GM10266 (cell line): ENCODE data around the gene ZNF511.

Experiments
- DNase-seq: peaks from one replicate; pipeline ENCODE4 v3.0.0; 2012; ENCODE audit errors: extremely low spot score
- TF ChIP-seq, protein P1 (sequence below): IDR thresholded peaks from 2 replicates; pipeline ENCODE4 v1.5.1; 2012; ENCODE audit warnings: mild to moderate bottlenecking, low read depth; ENCODE audit not compliant: control insufficient read depth, insufficient read depth; ENCODE audit errors: missing control alignments

Gene ZNF511

DNA sequence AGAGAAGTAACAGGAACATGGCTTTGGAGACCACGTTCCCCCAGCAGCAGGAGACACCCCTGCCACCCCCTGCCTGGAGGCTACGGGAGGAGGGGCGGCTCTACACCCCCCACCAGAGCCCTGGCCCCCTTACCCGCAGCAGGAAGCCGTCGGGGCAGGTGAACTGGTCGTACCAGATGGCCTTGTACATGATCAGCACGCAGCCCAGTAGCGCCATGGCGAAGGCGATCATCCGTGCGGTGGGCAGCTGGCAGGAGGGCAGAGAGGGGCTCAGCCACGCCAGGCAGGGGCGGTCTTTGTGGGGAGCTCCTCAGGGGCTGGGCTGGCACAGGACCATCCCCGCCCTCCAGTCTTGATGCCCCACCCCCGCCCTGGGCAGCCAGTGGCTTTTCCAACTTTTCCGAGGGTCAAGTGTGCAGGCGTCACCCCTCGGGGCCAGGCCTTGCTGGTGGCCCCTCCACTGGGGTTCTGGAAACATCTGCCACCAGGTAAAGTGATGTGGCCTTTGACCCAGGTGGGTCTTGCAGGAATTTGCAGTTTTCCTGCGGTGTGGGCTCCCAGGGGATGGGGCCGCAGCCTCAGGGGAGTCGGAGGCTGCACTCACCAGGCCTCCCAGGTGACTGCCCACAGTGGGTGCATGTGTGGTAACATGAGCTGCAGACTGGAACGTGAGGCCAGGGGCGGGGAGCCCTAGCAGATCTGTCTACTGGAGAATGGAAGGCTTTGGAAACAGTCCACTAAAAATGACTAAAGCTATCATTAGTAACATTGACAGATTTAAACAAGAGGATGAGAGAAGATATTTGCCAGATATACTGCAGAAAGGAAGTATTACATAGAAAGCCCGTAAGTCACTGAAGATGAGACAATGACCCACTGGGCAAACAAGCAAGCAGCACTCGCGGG, 18.3 kb downstream of the ZNF511 start:
- no peak for DNase-seq
- TF ChIP-seq, protein P1, sequence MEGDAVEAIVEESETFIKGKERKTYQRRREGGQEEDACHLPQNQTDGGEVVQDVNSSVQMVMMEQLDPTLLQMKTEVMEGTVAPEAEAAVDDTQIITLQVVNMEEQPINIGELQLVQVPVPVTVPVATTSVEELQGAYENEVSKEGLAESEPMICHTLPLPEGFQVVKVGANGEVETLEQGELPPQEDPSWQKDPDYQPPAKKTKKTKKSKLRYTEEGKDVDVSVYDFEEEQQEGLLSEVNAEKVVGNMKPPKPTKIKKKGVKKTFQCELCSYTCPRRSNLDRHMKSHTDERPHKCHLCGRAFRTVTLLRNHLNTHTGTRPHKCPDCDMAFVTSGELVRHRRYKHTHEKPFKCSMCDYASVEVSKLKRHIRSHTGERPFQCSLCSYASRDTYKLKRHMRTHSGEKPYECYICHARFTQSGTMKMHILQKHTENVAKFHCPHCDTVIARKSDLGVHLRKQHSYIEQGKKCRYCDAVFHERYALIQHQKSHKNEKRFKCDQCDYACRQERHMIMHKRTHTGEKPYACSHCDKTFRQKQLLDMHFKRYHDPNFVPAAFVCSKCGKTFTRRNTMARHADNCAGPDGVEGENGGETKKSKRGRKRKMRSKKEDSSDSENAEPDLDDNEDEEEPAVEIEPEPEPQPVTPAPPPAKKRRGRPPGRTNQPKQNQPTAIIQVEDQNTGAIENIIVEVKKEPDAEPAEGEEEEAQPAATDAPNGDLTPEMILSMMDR, result no peak

DNA sequence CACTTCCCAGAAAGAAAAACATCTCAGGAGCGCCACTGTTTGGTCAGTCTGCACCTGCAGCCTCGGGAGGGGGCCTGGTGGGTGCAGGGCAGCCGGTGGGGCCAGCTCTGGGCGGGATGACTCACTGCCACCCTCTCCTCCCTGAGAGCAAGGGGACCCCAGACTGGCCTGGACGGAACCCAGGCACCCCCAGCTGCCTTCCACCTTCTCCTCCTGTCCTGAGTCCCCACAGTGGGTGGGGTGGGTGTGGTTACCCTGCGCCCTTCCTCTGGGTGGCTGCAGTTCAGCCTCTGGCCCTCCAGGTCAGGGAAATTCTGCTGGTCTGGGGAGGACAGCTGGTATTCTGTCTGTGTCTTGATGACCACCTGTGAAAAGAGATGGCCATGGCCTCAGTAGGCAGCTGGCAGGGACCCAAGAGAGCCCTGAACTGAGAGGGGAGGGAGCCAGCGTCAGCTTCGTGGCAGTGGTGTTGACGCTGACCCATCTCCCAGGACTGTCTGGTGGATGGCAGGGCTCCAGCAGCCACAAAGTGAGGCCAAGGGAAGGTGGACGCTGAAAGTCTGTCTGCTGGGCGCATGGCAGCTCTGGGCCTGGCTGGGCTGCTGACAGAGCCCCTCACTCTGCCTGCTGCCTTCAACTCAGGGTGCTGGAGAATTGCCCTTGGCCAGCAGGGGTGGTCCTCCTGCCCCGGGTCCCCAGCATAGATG, 19.1 kb downstream of the ZNF511 start:
- no peak for DNase-seq
- TF ChIP-seq, protein P1, result no peak

DNA sequence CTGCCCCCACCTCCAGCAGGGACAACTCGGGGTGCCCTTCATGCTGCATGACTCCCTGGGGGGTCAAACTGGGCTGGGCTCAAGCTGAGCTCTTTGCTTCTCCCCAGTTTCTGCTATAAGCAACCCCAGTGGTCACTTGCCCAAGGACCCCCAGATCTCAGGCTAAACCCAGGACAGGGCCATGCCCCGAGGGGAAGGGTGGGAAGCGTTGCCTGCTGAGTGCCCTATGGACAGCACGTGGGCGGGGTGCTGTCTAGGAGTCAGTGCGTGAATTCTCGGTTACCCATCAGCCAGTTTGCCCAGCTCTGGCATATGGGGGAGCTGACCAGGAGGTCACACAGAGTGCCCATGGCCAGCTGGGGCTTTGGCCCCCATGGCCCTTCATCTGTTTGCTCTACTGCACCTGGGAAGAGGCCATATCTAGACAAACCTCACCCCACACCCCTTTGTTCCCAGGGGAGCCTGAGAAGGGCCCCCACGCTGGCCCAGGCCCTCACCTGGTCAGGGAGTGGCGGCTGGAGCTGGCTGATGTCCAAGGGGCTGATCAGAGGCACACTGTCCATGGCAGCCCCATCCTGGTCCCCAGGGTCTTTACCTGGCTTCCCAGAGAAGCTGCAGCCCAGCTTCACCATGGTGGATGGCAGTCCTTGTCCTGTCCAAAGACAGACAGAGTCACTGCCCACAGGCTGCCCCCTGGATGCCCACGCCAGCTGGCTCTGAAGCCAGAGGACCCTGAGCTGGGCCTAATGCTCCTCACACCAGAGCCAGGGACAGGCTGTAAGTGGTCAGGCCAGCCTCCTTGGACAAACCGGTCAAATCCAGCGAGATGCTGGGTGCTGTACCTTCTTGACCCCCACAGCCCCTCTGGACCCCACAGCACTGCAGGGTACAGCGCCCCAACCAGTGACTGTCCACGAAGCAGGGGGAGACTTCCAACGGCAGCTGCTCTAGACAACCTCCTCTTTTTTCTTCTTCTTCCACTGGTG, 19.9 kb downstream of the ZNF511 start:
- TF ChIP-seq, protein P1, result no peak
- DNase-seq, result no peak

DNA sequence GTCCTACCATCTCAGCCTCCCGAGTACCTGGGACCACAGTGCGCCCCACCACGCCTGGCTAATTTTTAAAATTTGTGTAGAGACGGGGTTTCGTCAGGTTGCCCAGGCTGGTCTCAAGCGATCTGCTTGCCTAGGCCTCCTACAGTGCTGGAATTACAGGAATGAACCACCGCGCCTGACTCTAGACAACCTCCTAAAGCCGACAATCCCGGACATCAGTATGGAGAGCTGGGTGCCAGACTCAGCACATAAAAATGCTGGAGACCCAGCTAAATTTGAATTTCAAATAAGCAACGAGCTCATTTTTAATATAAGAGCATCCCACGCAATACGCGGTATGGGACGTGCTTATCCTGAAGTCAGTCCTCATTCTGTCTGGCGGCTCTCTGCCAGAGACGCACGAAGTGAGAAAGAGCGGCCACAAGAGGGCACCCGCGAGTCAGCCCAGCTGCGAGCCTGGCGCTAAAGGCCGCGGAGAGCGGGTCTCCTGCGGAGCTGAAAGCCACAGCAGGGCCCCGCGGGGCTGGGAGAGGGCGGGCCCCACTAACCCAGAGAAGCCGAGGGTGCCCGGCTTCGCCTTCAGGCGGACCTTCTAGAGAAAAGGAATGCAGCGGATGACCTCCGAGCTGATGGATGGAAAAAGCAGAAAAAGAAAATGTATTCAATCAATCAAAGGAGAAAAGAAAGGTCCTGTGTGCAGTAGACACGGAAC, 20.9 kb downstream of the ZNF511 start:
- TF ChIP-seq, protein P1, result peak; percentile 95
- peak; percentile 91 for DNase-seq

DNA sequence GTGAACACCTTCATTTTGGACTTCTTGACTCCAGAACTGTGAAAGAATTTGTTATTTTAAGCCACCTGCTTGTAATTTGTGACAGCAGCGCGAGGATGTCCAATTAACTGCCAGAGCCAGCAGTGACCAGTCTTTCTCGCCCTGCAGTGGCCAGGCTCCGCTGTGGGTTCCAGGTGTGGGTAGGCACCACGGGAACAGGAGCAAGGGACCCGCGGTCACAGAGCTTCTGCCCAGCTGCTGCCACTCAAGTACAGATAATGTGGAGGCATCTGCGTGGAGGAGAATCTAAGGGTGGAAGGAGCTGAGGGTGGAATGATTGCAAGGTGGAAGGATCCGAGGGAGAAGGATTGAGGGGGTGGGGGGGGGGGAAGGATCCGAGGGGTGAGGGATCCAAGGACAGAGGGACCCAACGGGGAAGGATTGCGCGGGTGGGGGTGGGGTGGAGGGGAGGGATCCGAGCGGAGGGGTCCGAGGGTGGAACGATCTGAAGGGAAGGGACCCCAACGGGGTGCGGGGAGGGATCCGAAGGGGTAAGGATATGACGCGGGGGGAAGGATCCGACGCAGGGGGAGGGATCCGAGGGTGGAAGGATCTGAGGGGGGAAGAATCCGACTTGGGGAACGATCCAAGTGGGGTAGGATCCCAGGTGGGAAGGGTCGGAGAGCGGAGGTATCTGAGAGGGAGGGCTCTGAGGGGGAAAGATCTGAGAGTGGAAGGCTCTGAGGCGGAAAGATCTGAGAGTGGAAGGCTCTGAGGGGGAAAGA, 24.4 kb downstream of the ZNF511 start:
- DNase-seq, result no peak

More for the DNA sequence above, 24.4 kb downstream of the ZNF511 start:
- TF ChIP-seq, protein P1, result no peak
